ENCODE data around the gene RHO.

The RHO gene

GRCh38 chr3:129584631-129585030 is 56.2 kb downstream of the RHO start:
- no peak for DNase-seq (ENCODE audit: extremely low read depth, low read depth)
- no peak for TF ChIP-seq CTCF (IDR thresholded peaks at IDR 0.05; ENCODE audit: low read depth, low read length)

Data from AG09319 (cell line).